ENCODE measurements around the gene INPP5F. TPM values are rescaled to one million over a fixed set of nuclear protein-coding genes. Genes with fewer than 3 reads are reported as not detected.

INPP5F gene
- total and polyA plus RNA-seq, 10 of the 15 experiments (the other 5 are each of a cell fraction or from before 2014, with no cell fraction given), result 6.0 to 49.3 (median 34.3) TPM

GRCh38 chr10:119726676-119727261, 919 bp downstream of the INPP5F start (continued):
- TF ChIP-seq ATF7 (IDR thresholded peaks at IDR 0.05; ENCODE audit: low read depth), result 0 out of 2 replicates have a peak, but pooled peaks have one; percentile 10

- 15% methylated on average over 3 of the region's 3 CpGs for WGBS (ENCODE audit: insufficient coverage, insufficient replicate concordance, low lambda C conversion rate, missing lambda C conversion rate)
- no peak overlapping the region for H3K9ac ChIP-seq (ENCODE audit: control insufficient read depth, insufficient read depth, low read length)
- FAIRE-seq (no peak), DNase-seq (ENCODE audit: low read depth, low spot score) (no peak), ATAC-seq (no peak)
- no peaks in the 10 kb centered on the region for H3K27me3 ChIP-seq (replicated peaks in 1 of 2; ENCODE audit: control insufficient read depth in 2 of 2, insufficient read depth in 2 of 2, low read length in 1 of 2)
- no peak overlapping the region for H3K27ac ChIP-seq (ENCODE audit: control insufficient read depth, insufficient read depth)
- no peaks in the 10 kb centered on the region for H3K9me3 ChIP-seq (replicated peaks; ENCODE audit: control insufficient read depth, insufficient read depth, low read length)
- RAD21 ChIA-PET (ENCODE audit: unreplicated experiment), result interaction anchor here (0.6 to 8.5 kb wide), 10 partner anchors 10 to 244 kb away, joined by 3 to 143 read pairs (median 6); no protein-coding TSS in a partner anchor
- peaks cover 17% of the 10 kb centered on the region for H3K4me1 ChIP-seq (ENCODE audit: control insufficient read depth, insufficient read depth, low read length)
- no peak overlapping the region for H2AFZ ChIP-seq (ENCODE audit: control insufficient read depth, low read depth, low read length)
- no peaks in the 10 kb centered on the region for H3K36me3 ChIP-seq (ENCODE audit: control insufficient read depth in 2 of 2, insufficient read depth in 2 of 2, low read length in 1 of 2)
- CTCF ChIA-PET, result interaction anchor here (0.8 to 6.2 kb wide), 8 partner anchors 8 to 189 kb away, joined by 3 to 68 read pairs (median 28); no protein-coding TSS in a partner anchor
- POLR2A ChIA-PET, result interaction anchor here (0.6 to 6.1 kb wide), 10 partner anchors 9 to 145 kb away, joined by 3 to 58 read pairs (median 4); no protein-coding TSS in a partner anchor
- H3K4me2 ChIP-seq (ENCODE audit: control insufficient read depth, insufficient read depth), result no peak overlapping the region
- H3K4me3 ChIP-seq, result 0 out of 2 replicates have a peak overlapping the region, but pooled peaks have one; percentile 8
- BruUV-seq (replicated peaks), result no TSS peak
- peaks cover 1% of the 10 kb centered on the region; the same call in 1 of the 2 replicates for H3K79me2 ChIP-seq (ENCODE audit: control insufficient read depth, insufficient read depth, low read length)
- in situ Hi-C loops (cut with MboI) (no loop called here), intact Hi-C loops (cut with micrococcal nuclease; ENCODE audit: unreplicated experiment) (no loop called here)
- SMC1A ChIA-PET (ENCODE audit: uncharacterized antibody, unreplicated experiment), result interaction anchor here (1.0 to 6.3 kb wide), 15 partner anchors 9 to 134 kb away, joined by 3 to 165 read pairs (median 4); no protein-coding TSS in a partner anchor
- TF ChIP-seq RUNX3 (IDR thresholded peaks at IDR 0.05; ENCODE audit: low read length), result peak; percentile 55; the same call in 1 of the 2 replicates
- TF ChIP-seq NFIC (IDR thresholded peaks at IDR 0.05; ENCODE audit: low read depth, low read length), result peak; percentile 35; the same call in 1 of the 2 replicates
- no peak for TF ChIP-seq POU2F2 (IDR thresholded peaks at IDR 0.05; ENCODE audit: borderline replicate concordance, low read depth, low read length)
- no peak for TF ChIP-seq EP300 (IDR thresholded peaks at IDR 0.05; ENCODE audit: borderline replicate concordance in 1 of 2, control insufficient read depth in 1 of 2, low read depth in 2 of 2, low read length in 2 of 2)
- TF ChIP-seq SMARCA5 (IDR thresholded peaks at IDR 0.05), result no peak
- TF ChIP-seq TCF3 (IDR thresholded peaks at IDR 0.05; ENCODE audit: borderline replicate concordance, insufficient read depth, low read depth, low read length), result no peak
- H4K20me1 ChIP-seq (ENCODE audit: control insufficient read depth, insufficient read depth), result no peaks in the 10 kb centered on the region
Measured at GRCh38 chr10:119728172-119728800, 2.4 kb downstream of the INPP5F start.
